Activated CD8-positive, alpha-beta memory T cell treated with anti-CD3 and anti-CD28 coated beads, Interleukin-2, amount 50 U/mL, for 4 hours (primary cell): ENCODE measurements around the gene PHETA1.
A peak's percentile ranks its signal among the peaks of the same experiment; 100 is the strongest.

Experiments
- DNase-seq: peaks from one replicate; pipeline ENCODE4 v3.0.0-alpha.2; 2020

Gene PHETA1

GRCh38 chr12:111319600-111320257 lies 49.2 kb downstream of the PHETA1 start:
- no peak for DNase-seq

DNA sequence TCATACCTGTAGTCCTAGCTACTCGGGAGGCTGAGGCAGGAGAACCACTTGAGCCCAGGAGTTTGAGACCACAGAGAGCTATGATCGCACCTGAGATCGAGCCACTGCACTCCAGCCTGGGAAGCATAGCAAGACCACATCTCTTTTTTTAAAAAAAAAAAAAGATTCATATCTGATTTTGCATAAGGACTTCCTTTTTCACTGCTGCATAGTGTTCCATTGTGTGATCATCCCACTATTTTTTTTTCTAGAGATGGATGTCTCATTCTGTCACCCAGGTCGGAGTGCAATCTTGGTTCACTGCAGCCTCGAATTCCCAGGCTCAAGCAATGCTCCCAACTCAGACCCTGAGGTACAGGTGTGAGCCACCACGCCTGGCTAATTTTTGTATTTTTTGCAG lies 50.4 kb downstream of the PHETA1 start:
- no peak for DNase-seq

DNA sequence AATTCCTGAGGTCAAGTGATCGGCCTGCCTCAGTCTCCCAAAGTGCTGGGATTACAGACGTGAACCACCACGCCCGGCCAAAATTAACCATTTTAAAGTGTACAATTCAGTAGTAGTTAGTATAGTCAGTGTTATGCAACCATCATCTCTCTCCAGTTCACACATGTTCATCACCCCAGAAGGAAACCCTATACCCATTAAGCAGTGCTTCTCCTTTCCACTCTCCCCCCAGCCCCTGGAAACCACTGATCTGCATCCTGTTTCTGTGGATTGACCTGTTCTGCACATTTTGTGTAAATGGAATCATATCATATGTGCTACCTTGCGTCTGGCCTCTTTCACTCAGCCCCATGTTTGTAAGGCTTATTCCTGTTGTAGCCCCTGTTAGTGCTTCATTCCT lies 52.2 kb downstream of the PHETA1 start:
- DNase-seq, result no peak

DNA sequence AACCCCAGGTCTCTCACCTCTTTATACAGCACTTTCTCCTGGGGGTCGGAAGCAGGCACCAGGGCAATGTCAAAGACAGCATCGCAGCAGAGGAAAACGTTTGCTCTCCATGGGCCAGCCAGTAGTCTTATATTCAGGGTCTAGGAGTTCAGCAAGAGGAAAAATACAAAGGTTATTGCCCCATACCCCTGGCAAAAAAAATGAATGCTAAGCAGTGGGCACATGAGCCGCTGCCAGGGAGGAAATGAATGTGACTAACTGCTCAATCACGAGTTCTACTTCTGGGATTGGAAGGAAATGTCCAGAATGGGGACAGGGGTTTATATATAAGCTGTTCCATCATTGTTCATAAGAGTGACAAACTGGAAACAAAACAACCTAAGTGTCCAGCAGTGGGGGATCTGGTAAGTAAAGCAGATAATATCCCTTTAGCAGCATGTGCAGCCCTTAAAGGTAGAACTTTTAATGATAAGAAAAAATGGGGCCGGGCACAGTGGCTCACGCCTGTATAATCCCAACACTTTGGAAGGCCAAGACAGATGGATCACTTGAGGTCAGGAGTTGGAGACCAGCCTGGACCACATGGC lies 53.8 kb downstream of the PHETA1 start:
- no peak for DNase-seq

- DNase-seq, result peak; percentile 79
These were observed 55.0 kb downstream of the PHETA1 start for GRCh38 chr12:111313833-111314259.

DNA sequence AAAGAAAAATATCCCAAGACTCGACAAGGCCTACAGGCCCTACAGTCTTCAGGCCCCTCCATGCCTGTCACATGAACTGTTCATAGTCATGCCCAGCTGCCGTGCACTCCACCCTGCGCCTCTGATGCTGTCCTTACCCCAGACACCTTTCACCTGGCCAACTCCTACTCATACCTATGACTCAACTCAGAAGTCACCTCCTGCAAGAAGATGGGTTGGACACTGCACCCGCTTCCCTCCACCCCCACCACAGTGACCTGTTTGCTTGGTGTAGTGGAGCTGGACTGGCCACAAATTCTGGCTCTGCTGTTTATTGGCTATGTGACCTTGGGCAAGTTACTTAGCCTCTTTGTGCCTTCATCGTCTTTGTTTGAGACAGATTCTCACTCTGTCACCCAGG lies 56.2 kb downstream of the PHETA1 start:
- no peak for DNase-seq

DNA sequence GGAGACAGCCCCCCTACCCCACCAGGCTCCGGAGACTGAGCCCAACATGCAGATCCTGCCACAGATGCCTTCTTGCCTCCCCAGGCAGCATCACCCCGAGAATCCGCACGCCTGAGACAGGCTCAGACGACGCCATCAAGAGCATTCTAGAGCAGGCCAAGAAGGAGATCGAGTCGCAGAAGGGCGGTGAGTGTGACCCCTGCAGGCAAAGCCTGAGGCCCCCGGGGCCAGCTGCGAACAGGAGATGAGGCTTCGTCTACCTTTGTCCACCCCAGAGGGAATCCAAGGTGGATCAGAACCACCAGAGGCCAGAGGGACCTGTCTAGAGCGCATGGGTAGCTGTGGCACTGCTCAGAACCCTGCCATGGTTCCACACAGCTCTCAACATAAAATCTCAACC lies 56.9 kb downstream of the PHETA1 start:
- DNase-seq, result no peak

- DNase-seq, result no peak
These were observed 57.9 kb downstream of the PHETA1 start for GRCh38 chr12:111311011-111311410.
